HG03378 (cell line): ENCODE data around the gene CRAT.

Experiments used
- ATAC-seq: cut with Tn5 transposase; IDR thresholded peaks from one replicate; pipeline ENCODE4 v1.9.1; 2021; ENCODE audit warnings: mild to moderate bottlenecking, moderate library complexity; ENCODE audit not compliant: unreplicated experiment

Gene CRAT

DNA sequence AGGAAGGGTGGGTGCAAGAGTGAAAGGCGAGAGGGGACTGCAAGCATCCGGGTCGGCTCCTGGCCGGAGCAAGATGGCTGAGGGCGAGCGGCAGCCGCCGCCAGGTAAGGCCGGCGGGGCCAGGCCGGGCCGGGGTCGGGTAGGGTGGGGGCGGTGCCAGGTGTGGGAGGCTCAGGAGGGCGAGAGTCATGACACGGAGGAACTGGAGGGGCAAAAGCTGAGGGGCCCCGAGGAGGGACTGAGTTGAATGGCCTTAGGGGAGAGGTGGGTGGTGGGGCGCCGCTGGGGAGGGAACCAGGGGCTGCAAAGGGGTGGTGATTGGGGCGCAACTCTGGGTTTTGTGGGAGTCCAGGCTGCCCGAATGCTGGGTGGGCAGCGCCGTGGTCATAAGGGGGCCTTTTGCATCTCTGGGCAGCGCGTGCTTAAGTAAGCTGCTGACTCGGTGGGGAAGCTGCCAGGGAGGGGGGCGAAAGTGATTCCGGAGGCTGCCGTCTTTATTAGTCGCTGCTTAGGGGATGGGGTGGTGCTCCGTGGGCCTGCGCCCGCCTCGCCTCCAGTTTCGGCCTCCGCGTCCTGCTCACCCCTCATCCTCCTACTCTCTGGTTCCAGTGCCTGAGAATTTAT is 1.0 kb upstream of the CRAT start:
- peak; percentile 3 for ATAC-seq

DNA sequence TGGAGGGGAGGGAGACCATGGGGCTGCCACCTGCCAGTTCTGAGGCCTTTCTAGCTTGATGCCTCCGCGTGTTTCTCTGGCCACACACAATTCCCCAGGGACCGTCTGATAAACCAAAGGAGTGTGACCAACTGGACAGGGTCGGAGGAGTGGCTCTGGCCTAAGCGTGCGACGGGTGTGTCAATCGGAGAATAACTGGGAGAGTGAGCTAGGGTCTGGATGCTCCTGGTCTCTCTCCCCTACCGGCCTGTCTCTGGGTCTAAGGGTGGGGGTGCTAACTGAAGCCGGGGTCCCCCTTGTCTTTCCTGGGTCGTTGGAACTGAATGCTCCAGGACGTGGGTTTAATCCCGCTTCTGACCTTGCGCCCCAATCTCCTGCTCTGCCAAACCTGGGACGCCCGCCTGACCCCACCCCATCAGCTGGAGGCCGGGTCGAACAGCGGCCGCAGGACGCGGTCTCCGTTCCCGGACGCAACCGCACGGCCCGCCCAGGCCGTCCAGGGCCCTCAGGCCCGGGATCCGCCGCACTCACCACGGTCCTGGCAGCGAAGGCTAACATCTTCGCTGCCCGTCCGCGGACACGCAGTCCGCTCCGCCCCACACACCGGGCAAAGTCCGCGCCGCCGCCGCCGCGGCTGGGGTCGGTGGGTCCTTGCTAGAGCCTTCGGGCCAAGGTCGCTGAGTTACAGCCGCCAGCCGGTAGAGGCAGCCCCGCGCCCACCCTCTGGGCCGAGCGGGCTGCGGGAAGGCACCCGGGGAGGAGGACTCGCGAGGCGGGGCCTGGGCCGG is 447 bp downstream of the CRAT start:
- ATAC-seq: peak; percentile 25

GRCh38 chr9:129109537-129109903 is 1.1 kb downstream of the CRAT start:
- no peak for ATAC-seq

GRCh38 chr9:129108805-129109536 is 1.6 kb downstream of the CRAT start:
- ATAC-seq: no peak

GRCh38 chr9:129108083-129108804 is 2.3 kb downstream of the CRAT start:
- no peak for ATAC-seq

DNA sequence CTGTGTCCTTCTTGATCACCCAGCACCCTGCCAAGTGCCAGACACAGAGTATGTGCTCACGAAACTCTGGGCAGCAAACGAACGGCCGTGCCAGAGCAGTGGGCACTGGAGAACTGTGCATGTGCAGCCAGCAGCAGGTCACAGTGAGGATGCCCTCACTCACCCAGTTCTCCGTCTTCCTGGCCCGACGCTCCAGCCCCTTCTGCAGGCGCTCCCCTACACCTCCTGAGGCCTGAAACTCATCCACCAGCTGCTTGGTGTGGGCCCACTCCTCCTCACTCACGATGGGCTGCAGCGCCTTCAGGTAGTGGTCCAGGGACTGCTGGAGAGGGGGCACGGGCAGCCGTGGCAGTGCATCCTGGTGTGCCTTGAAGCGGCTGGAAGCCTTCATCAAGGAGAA is 2.9 kb downstream of the CRAT start:
- no peak for ATAC-seq

DNA sequence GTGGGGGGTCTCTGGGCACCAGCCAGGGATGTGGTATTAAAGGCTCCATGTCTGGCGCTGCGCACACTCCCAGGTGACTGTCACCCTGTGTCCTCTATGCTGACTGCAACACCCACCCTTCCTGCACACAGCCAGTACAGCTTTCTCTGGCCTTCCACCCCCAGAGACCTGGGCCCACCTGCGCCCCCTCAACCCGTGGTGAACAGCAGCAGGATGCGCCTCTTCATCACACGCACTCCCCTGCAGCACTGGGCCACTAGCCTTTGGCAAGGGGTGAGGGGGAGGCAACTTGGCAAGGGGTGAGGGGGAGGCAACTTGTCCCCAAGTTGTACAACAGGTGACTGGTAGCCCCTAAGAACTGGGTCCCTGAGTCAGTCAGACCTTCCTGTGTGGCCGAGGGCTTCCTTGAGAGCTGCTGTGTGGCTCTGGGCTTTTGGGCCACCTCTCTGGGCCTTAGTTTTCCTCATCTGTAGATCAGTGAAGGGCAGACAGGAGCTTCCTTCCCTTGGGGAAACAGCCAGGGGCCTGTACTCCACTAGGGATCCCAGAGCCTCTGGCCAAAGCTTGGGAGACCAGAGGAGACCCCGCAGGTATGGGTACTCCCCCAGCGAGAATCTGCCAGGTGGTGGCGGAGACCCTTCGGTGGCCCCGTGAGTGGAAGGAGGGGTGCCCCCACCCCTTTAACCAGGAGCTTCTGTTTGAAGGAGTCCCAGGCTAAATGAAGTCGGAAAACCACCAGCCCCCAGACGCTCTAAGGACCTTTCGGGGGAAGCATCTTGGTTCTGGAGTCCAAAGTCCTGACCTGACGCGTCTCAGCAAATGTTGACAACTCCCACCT is 4.5 kb downstream of the CRAT start:
- ATAC-seq: no peak

DNA sequence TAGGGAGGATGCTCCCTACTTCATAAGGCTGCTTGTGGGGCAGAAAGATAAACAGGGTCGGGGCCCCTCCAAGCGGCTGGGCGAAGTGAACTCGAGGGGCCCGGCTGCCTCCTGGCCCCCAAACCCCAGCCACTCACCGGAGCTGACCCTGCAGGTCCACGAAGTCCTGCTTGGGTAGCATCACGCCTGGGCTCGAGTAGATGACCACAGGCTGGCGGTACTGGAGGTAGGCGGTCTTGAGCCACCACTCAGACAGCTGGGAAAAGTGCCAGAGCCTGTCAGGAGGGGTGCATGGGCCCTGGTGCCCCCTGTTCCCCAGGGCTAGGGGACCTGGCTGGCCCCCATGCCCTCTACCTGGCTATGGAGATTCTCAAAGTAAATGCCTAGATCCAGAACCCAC is 6.5 kb downstream of the CRAT start:
- no peak for ATAC-seq

DNA sequence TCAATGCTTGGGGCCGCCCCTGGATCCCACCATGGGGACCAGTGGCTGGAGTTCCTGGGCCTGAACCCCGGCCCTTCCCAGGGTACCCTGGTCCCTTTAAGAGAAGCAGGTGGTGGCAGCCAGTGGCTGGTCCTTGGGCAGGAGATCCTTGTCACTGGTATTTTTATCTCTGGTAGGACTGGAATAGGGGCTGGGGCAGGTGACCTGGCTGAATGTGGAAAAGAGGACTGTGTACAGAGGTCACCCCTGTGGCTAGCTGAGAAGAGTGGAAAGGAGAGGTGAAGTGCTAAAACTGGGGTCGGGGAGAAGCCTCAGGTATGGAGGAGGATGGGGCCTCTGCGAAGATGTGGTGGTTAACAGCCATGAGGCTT is 7.0 kb downstream of the CRAT start:
- no peak for ATAC-seq

DNA sequence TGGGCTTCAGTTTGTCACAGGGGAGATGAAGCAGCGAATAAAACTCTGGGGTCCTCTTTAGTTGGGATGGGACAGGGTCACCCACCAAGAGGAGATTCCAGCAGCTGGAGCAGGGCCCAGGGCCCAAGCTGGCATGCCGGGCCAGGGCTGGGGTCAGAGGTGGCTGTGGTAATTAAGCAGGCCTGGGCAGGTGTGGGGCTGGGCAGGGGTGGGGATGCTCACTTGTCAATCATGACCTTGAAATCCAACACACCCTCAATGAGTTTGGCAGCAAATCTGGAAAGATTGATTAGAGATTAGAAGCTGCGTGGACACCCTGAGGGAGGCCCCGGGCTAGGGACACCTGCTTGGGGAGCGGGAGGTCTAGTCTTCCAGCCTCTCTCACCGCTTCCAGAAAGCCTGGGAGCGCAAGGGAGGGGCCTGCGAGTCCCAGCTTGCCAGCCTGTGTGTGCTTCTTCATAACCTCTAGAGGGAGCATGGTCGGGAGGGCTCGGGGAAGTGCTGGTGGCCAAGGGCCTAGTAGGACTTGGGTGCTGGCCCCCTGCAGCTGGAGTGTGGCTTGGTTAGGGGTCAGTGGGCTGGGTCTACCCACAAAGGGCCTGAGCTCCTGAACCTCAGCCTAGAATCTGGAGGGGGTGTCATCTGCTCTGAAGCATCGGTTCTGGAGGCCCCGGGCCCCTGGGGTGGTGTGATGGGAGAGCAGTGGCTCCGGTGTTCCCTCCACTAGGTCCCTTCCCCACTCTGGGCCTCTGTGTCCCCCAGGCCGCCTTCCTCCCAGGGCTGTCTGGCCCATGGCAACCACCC is 7.6 kb downstream of the CRAT start:
- ATAC-seq: no peak

- no peak for ATAC-seq
These were observed 8.5 kb downstream of the CRAT start for GRCh38 chr9:129102095-129102525.

DNA sequence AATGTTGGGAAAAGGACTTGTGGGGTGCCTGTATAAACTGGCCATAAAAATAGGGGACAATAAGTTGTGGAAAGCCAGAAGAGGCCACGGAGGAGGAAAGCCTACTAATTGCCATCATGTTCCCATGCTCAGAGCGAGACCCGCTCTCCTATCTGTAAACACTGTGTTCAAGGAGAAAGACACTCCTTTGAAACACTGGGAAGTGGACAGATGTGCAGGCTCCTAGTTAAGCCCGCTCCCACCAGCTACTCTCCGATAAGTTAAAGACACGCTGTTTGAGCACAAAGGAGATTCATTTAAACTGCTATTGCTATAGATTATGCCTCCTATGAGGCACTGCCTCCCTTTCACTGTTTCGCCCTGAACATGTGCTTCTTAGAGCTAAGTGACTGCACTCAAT is 9.3 kb downstream of the CRAT start:
- no peak for ATAC-seq

DNA sequence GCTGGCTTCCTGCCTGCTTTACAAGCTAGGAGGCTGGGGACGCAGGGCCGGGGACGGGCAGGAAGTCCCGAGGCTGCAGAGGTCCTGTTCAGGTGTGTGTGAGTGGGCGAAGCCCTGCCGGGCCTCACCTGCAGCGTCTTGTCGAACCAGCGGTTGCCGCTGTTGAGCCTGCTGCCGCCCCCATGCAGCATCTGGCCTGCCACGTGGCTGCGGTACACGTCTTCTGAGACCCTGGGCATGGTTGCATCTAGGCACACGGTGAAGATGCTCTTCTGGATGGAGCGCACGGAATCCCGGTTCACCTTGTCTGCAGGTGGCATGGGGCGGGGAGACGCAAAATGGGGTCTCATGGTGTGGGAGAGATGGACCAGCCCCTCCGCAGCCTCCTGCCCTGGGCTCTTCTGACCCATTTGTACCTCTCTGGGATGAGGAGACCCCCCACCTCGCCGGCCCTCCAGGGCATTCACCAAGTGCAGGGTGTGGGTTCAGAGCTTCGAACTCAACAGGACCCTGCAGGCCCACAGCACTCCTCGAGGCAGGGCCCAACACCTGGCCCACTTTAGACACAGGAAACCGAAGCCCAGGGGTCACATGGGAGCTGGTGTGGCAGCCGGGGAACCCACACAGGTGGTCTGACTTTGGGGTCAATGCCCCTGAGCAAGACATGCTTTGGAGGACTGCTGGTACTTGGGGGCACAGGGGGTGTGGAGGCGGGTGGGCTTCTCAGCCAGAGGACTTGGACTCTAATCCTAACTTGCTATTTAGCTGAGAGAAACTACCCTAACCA is 10.0 kb downstream of the CRAT start:
- no peak for ATAC-seq

DNA sequence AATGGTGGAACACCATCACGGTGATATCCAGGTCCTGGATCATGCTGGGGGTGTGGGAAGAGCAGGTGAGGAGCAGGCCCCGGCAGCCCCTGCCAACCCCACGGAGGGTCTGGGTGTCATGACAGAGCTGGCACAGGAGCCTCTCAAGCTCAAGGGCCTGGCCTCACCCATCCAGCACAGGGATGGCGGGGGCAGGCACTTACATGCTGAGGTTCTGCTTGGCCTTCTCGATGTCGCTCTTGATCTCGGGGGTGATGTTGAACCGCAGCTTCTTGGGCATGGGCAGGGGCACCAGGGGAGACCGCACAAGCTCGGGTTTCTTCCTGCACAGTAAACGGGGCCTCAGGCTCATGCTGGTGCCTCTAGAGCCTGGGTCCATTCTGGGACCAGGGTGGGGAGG is 12.3 kb downstream of the CRAT start:
- ATAC-seq: no peak

DNA sequence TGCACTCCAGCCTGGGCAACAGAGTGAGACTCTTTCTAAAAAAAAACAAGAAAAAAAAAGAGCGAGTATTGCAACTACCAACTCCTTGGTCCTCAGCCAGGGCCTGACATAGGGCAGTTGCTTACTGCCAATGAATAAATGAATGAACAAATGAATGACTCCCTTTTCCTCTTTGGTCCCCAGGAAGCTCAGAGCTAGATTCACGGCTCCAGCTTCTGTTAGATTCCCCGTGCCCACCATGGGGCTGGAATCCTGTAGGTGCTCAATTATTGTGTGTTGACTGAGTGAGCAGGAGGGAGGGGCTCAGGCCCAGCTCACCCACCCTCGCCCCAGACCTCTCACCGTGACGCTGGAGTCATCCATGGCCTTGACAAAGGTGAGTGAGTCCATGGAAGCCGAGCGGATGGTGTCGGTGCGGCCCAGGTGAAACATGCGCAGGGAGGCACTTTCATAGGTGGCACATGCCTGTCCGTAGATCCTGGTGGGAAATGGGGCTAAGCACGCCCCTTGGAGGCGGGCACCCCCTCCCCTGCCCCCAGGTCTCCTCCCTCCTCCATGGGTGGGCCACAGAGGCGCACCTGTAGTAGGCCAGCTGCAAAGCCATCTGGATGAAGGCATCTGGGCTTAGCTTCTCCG is 12.8 kb downstream of the CRAT start:
- no peak for ATAC-seq

GRCh38 chr9:129095908-129096307 is 14.7 kb downstream of the CRAT start:
- ATAC-seq: no peak

GRCh38 chr9:129095170-129095667 is 15.4 kb downstream of the CRAT start:
- ATAC-seq: no peak
